GM23338 (cell line): ENCODE measurements around the gene PGM1.

Experiments
- CREB1 ChIP-seq: fragments of 250-450 bp; sonication (Bioruptor Pico); IDR thresholded peaks from 2 replicates; pipeline ENCODE4 v1.5.0; 2020; ENCODE audit warnings: low read depth, mild to moderate bottlenecking, moderate library complexity
- EZH2 ChIP-seq: fragments of 200-600 bp; sonication (generic); IDR thresholded peaks from one replicate; pipeline ENCODE4 v1.8.0; 2017; ENCODE audit warnings: antibody characterized with exemption, mild to moderate bottlenecking, low read depth; ENCODE audit not compliant: unreplicated experiment
- EZH2phosphoT487 ChIP-seq: fragments of 200-600 bp; sonication (generic); IDR thresholded peaks from one replicate; pipeline ENCODE4 v1.8.1; 2018; ENCODE audit warnings: antibody characterized with exemption; ENCODE audit not compliant: unreplicated experiment
- JUNB ChIP-seq: IDR thresholded peaks from one replicate; pipeline ENCODE4 v1.6.1; 2016; ENCODE audit warnings: antibody characterized with exemption; ENCODE audit not compliant: unreplicated experiment
- NANOG ChIP-seq: IDR thresholded peaks from 2 replicates; pipeline ENCODE4 v1.6.1; 2016; ENCODE audit warnings: antibody characterized with exemption, borderline replicate concordance
- POLR2AphosphoS5 ChIP-seq: IDR thresholded peaks from 2 replicates; pipeline ENCODE4 v1.6.1; 2016; ENCODE audit warnings: antibody characterized with exemption, low read depth
- STAT1 ChIP-seq: IDR thresholded peaks from one replicate; pipeline ENCODE4 v1.6.1; 2016; ENCODE audit warnings: antibody characterized with exemption; ENCODE audit not compliant: unreplicated experiment
- ZNF114 ChIP-seq: fragments of 250-450 bp; sonication (Bioruptor Pico); IDR thresholded peaks from 2 replicates; pipeline ENCODE4 v1.5.0; 2020; ENCODE audit warnings: mild to moderate bottlenecking, moderate library complexity
- ZNF331 ChIP-seq: fragments of 250-450 bp; sonication (Bioruptor Pico); IDR thresholded peaks from 2 replicates; pipeline ENCODE4 v1.5.0; 2020; ENCODE audit warnings: low read depth, mild to moderate bottlenecking, moderate library complexity
- TF ChIP-seq, protein P1 (sequence below), 2 experiments: fragments of 200-600 bp in 1 of 2; sonication (generic) in 1 of 2; conservative IDR thresholded peaks; 2 replicates each; pipeline versions ENCODE4 v1.5.1 to v1.6.1; 2016 to 2017; ENCODE audit warnings: antibody characterized with exemption in 2 of 2, low read depth in 2 of 2, mild to moderate bottlenecking in 2 of 2, moderate library complexity in 1 of 2
- TF ChIP-seq, protein P2 (sequence below): IDR thresholded peaks from one replicate; pipeline ENCODE4 v1.6.1; 2018; ENCODE audit warnings: antibody characterized with exemption; ENCODE audit not compliant: unreplicated experiment
- TF ChIP-seq, protein P3 (sequence below): fragments of 250-450 bp; sonication (Bioruptor Pico); IDR thresholded peaks from 2 replicates; pipeline ENCODE4 v1.5.0; 2020; ENCODE audit warnings: mild to moderate bottlenecking, moderate library complexity
- TF ChIP-seq, protein P4 (sequence below): IDR thresholded peaks from 2 replicates; pipeline ENCODE4 v1.6.1; 2016; ENCODE audit warnings: antibody characterized with exemption

DNA sequence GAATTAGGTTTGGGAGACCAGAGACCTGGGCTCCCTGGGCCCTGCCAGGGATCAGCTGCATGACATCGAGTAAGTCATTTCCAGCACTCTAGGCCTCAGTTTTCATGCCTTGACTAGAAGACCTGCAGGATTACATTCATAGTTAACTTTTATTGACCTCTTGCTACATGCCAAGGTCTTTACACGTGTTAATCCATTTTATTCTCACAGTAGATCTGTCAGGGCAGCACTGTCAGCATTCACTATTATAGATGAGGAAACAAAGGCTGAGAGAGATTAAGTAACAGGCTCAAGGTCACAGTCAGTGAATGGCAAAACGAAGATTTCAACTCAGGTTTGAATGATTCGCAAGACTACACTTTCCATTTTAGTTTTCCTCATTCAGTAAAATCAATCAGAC lies 37.0 kb downstream of the PGM1 start:
- TF ChIP-seq, protein P1, sequence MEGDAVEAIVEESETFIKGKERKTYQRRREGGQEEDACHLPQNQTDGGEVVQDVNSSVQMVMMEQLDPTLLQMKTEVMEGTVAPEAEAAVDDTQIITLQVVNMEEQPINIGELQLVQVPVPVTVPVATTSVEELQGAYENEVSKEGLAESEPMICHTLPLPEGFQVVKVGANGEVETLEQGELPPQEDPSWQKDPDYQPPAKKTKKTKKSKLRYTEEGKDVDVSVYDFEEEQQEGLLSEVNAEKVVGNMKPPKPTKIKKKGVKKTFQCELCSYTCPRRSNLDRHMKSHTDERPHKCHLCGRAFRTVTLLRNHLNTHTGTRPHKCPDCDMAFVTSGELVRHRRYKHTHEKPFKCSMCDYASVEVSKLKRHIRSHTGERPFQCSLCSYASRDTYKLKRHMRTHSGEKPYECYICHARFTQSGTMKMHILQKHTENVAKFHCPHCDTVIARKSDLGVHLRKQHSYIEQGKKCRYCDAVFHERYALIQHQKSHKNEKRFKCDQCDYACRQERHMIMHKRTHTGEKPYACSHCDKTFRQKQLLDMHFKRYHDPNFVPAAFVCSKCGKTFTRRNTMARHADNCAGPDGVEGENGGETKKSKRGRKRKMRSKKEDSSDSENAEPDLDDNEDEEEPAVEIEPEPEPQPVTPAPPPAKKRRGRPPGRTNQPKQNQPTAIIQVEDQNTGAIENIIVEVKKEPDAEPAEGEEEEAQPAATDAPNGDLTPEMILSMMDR (conservative IDR thresholded peaks at IDR 0.05; ENCODE audit: low read depth in 2 of 2): no peak
- TF ChIP-seq POLR2AphosphoS5: no peak
- no peak for TF ChIP-seq EZH2
- TF ChIP-seq, protein P2, sequence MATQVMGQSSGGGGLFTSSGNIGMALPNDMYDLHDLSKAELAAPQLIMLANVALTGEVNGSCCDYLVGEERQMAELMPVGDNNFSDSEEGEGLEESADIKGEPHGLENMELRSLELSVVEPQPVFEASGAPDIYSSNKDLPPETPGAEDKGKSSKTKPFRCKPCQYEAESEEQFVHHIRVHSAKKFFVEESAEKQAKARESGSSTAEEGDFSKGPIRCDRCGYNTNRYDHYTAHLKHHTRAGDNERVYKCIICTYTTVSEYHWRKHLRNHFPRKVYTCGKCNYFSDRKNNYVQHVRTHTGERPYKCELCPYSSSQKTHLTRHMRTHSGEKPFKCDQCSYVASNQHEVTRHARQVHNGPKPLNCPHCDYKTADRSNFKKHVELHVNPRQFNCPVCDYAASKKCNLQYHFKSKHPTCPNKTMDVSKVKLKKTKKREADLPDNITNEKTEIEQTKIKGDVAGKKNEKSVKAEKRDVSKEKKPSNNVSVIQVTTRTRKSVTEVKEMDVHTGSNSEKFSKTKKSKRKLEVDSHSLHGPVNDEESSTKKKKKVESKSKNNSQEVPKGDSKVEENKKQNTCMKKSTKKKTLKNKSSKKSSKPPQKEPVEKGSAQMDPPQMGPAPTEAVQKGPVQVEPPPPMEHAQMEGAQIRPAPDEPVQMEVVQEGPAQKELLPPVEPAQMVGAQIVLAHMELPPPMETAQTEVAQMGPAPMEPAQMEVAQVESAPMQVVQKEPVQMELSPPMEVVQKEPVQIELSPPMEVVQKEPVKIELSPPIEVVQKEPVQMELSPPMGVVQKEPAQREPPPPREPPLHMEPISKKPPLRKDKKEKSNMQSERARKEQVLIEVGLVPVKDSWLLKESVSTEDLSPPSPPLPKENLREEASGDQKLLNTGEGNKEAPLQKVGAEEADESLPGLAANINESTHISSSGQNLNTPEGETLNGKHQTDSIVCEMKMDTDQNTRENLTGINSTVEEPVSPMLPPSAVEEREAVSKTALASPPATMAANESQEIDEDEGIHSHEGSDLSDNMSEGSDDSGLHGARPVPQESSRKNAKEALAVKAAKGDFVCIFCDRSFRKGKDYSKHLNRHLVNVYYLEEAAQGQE: no peak
- TF ChIP-seq CREB1 (CRISPR knock-in tag): no peak
- no peak for TF ChIP-seq EZH2phosphoT487
- TF ChIP-seq JUNB: no peak
- TF ChIP-seq, protein P3, sequence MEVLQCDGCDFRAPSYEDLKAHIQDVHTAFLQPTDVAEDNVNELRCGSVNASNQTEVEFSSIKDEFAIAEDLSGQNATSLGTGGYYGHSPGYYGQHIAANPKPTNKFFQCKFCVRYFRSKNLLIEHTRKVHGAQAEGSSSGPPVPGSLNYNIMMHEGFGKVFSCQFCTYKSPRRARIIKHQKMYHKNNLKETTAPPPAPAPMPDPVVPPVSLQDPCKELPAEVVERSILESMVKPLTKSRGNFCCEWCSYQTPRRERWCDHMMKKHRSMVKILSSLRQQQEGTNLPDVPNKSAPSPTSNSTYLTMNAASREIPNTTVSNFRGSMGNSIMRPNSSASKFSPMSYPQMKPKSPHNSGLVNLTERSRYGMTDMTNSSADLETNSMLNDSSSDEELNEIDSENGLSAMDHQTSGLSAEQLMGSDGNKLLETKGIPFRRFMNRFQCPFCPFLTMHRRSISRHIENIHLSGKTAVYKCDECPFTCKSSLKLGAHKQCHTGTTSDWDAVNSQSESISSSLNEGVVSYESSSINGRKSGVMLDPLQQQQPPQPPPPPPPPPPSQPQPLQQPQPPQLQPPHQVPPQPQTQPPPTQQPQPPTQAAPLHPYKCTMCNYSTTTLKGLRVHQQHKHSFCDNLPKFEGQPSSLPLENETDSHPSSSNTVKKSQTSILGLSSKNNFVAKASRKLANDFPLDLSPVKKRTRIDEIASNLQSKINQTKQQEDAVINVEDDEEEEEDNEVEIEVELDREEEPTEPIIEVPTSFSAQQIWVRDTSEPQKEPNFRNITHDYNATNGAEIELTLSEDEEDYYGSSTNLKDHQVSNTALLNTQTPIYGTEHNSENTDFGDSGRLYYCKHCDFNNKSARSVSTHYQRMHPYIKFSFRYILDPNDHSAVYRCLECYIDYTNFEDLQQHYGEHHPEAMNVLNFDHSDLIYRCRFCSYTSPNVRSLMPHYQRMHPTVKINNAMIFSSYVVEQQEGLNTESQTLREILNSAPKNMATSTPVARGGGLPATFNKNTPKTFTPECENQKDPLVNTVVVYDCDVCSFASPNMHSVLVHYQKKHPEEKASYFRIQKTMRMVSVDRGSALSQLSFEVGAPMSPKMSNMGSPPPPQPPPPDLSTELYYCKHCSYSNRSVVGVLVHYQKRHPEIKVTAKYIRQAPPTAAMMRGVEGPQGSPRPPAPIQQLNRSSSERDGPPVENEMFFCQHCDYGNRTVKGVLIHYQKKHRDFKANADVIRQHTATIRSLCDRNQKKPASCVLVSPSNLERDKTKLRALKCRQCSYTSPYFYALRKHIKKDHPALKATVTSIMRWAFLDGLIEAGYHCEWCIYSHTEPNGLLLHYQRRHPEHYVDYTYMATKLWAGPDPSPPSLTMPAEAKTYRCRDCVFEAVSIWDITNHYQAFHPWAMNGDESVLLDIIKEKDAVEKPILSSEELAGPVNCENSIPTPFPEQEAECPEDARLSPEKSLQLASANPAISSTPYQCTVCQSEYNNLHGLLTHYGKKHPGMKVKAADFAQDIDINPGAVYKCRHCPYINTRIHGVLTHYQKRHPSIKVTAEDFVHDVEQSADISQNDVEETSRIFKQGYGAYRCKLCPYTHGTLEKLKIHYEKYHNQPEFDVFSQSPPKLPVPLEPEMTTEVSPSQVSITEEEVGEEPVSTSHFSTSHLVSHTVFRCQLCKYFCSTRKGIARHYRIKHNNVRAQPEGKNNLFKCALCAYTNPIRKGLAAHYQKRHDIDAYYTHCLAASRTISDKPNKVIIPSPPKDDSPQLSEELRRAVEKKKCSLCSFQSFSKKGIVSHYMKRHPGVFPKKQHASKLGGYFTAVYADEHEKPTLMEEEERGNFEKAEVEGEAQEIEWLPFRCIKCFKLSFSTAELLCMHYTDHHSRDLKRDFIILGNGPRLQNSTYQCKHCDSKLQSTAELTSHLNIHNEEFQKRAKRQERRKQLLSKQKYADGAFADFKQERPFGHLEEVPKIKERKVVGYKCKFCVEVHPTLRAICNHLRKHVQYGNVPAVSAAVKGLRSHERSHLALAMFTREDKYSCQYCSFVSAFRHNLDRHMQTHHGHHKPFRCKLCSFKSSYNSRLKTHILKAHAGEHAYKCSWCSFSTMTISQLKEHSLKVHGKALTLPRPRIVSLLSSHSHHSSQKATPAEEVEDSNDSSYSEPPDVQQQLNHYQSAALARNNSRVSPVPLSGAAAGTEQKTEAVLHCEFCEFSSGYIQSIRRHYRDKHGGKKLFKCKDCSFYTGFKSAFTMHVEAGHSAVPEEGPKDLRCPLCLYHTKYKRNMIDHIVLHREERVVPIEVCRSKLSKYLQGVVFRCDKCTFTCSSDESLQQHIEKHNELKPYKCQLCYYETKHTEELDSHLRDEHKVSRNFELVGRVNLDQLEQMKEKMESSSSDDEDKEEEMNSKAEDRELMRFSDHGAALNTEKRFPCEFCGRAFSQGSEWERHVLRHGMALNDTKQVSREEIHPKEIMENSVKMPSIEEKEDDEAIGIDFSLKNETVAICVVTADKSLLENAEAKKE: no peak
- TF ChIP-seq, protein P4, sequence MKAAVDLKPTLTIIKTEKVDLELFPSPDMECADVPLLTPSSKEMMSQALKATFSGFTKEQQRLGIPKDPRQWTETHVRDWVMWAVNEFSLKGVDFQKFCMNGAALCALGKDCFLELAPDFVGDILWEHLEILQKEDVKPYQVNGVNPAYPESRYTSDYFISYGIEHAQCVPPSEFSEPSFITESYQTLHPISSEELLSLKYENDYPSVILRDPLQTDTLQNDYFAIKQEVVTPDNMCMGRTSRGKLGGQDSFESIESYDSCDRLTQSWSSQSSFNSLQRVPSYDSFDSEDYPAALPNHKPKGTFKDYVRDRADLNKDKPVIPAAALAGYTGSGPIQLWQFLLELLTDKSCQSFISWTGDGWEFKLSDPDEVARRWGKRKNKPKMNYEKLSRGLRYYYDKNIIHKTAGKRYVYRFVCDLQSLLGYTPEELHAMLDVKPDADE: no peak
- TF ChIP-seq ZNF331 (CRISPR knock-in tag): no peak
- no peak for TF ChIP-seq STAT1
- TF ChIP-seq NANOG: no peak
- TF ChIP-seq ZNF114 (CRISPR knock-in tag): no peak
